Endothelial cell of umbilical vein (primary cell): ENCODE measurements around the gene CXXC5. TPM values are rescaled to one million over a fixed set of nuclear protein-coding genes. Genes with fewer than 3 reads are reported as not detected.

Source experiments
- BruUV-seq: library from RNA; stranded (reverse); fragments of 400-500 nt; replicated peaks from 2 replicates; lab custom pipeline; 2021; lab: Mats Ljungman, UMichigan
- CTCF ChIA-PET: fragments of 300-600, 350-600 bp; sonication (Branson Sonifier 250); formaldehyde crosslinking; loops from one replicate; lab custom pipeline; 2021; ENCODE audit warnings: antibody characterized with exemption, inconsistent platforms; lab: Charles Lee
- POLR2A ChIA-PET: fragments of 300-600, 350-600 bp; sonication (Branson Sonifier 250); formaldehyde crosslinking; loops from one replicate; lab custom pipeline; 2021; ENCODE audit warnings: antibody characterized with exemption, inconsistent platforms; lab: Charles Lee
- DNase-seq: peaks from one replicate; pipeline ENCODE4 v3.0.0-alpha.2; 2011; ENCODE audit warnings: low read depth, low spot score
- FAIRE-seq: peaks from 2 replicates; lab custom pipeline; 2011; peaks lifted over from hg19 to GRCh38; lab: Jason Lieb, UNC
- H2AFZ ChIP-seq: 2 replicates; pipeline ENCODE4 v1.6.0; 2012; ENCODE audit warnings: low read depth, low read length, control low read depth, inconsistent platforms
- H3K27ac ChIP-seq: 2 replicates; pipeline ENCODE4 v1.5.1; 2011; ENCODE audit warnings: low read depth, mild to moderate bottlenecking, control low read depth, low read length, moderate library complexity; ENCODE audit not compliant: insufficient read depth
- H3K27me3 ChIP-seq, 2 experiments: 2 replicates each; pipeline versions ENCODE4 v1.6.0 to v1.6.1; 2011; ENCODE audit warnings: low read length in 2 of 2, mixed read lengths in 1 of 2; ENCODE audit not compliant: control insufficient read depth in 2 of 2, insufficient read depth in 2 of 2
- H3K36me3 ChIP-seq, 2 experiments: 2 replicates in 1 of 2; 3 replicates in 1 of 2; pipeline ENCODE4 v1.5.1; 2011; ENCODE audit warnings: low read length in 2 of 2, mild to moderate bottlenecking in 1 of 2, moderate library complexity in 1 of 2; ENCODE audit not compliant: control insufficient read depth in 2 of 2, insufficient read depth in 2 of 2; ENCODE audit errors: extremely low read depth in 1 of 2
- H3K4me1 ChIP-seq: 3 replicates; pipeline ENCODE4 v1.5.1; 2011; ENCODE audit warnings: mild to moderate bottlenecking, low read length; ENCODE audit not compliant: control insufficient read depth, insufficient read depth; ENCODE audit errors: extremely low read depth
- H3K4me2 ChIP-seq: 2 replicates; pipeline ENCODE4 v1.6.1; 2011; ENCODE audit warnings: low read length, control low read depth, mixed read lengths; ENCODE audit not compliant: insufficient read depth
- H3K4me3 ChIP-seq, 3 experiments: fragments of 200-600 bp in 1 of 3; sonication (generic), shearing (Covaris generic) in 1 of 3; replicated peaks in 1 of 3; 2 replicates each; pipeline ENCODE4 v1.5.1; 2011 to 2016; ENCODE audit warnings: control low read depth in 3 of 3, low read length in 3 of 3, mild to moderate bottlenecking in 2 of 3, inconsistent platforms in 1 of 3, low read depth in 1 of 3, moderate library complexity in 1 of 3; ENCODE audit not compliant: insufficient read depth in 1 of 3
- H3K79me2 ChIP-seq: 2 replicates; pipeline ENCODE4 v1.6.0; 2012; ENCODE audit warnings: low read length, inconsistent platforms; ENCODE audit not compliant: control insufficient read depth, insufficient read depth
- H3K9ac ChIP-seq: replicated peaks from 2 replicates; pipeline ENCODE3; 2011; ENCODE audit warnings: low read length, control low read depth; ENCODE audit not compliant: insufficient read depth; ENCODE audit errors: extremely low read depth
- H3K9me1 ChIP-seq: replicated peaks from 3 replicates; pipeline ENCODE4 v1.6.0; 2011; ENCODE audit warnings: mild to moderate bottlenecking, low read length; ENCODE audit not compliant: control insufficient read depth, insufficient read depth; ENCODE audit errors: extremely low read depth
- H3K9me3 ChIP-seq: replicated peaks from 2 replicates; pipeline ENCODE4 v1.5.1; 2012; ENCODE audit warnings: low read length, inconsistent platforms; ENCODE audit not compliant: control insufficient read depth, insufficient read depth
- H4K20me1 ChIP-seq: replicated peaks from 2 replicates; pipeline ENCODE3; 2011; ENCODE audit warnings: mild to moderate bottlenecking, low read length; ENCODE audit not compliant: control insufficient read depth, insufficient read depth; ENCODE audit errors: extremely low read depth
- CTCF ChIP-seq, 2 donors: IDR thresholded peaks; 1 replicate in 1 of 2; 2 replicates in 1 of 2; pipeline ENCODE4 v1.5.1; 2011; ENCODE audit warnings: low read length in 2 of 2, mild to moderate bottlenecking in 2 of 2, moderate library complexity in 2 of 2, control low read depth in 1 of 2, inconsistent platforms in 1 of 2, low read depth in 1 of 2; ENCODE audit not compliant: insufficient read depth in 1 of 2; ENCODE audit errors: extremely low read depth in 1 of 2
- FOS ChIP-seq: IDR thresholded peaks from 2 replicates; pipeline ENCODE4 v1.6.1; 2011; ENCODE audit warnings: mild to moderate bottlenecking, low read length, moderate library complexity, borderline replicate concordance; ENCODE audit not compliant: insufficient read depth
- MYC ChIP-seq: IDR thresholded peaks from one replicate; pipeline ENCODE4 v1.6.1; 2011; ENCODE audit warnings: mild to moderate bottlenecking, low read depth, low read length
- POLR2A ChIP-seq: IDR thresholded peaks from 2 replicates; pipeline ENCODE4 v1.6.1; 2012; ENCODE audit warnings: low read depth, mild to moderate bottlenecking, control low read depth, low read length
- POLR2AphosphoS5 ChIP-seq: IDR thresholded peaks from 2 replicates; pipeline ENCODE4 v1.6.1; 2012; ENCODE audit warnings: low read depth, mild to moderate bottlenecking, control low read depth, low read length, moderate library complexity; ENCODE audit not compliant: insufficient read depth
- dilution Hi-C: fragments of 300-500 bp; cut with MboI; formaldehyde crosslinking; loops from one replicate; pipeline ENCODE4 v1.15.0; 2019; ENCODE audit warnings: low sequenced_read_pairs; ENCODE audit not compliant: extremely low pct_ligation_motif_present
- intact Hi-C: fragments of 100-400 bp; cut with micrococcal nuclease; formaldehyde crosslinking; loops from one replicate; pipeline ENCODE4 v1.10.0; 2022
- polyA plus RNA-seq, 4 experiments: library from polyadenylated mRNA; depleted of rRNA in 3 of 4; stranded (reverse) in 3 of 4; unstranded in 1 of 4; fragments of >200 nt; gene quantifications; 2 replicates each; pipeline versions ENCODE4 v1.2.1 to v1.2.3, GENCODE V29; 2011 to 2012; ENCODE audit warnings: missing spikeins in 1 of 4
- total RNA-seq: library from RNA; stranded (reverse); gene quantifications from 2 replicates; pipeline ENCODE4 v1.2.3, GENCODE V29; 2021

CXXC5 gene
- total and polyA plus RNA-seq, 2 donors (not counting 3 experiments of a cell fraction or from before 2014, with no cell fraction given) = 2.7 to 5.5 TPM

DNA sequence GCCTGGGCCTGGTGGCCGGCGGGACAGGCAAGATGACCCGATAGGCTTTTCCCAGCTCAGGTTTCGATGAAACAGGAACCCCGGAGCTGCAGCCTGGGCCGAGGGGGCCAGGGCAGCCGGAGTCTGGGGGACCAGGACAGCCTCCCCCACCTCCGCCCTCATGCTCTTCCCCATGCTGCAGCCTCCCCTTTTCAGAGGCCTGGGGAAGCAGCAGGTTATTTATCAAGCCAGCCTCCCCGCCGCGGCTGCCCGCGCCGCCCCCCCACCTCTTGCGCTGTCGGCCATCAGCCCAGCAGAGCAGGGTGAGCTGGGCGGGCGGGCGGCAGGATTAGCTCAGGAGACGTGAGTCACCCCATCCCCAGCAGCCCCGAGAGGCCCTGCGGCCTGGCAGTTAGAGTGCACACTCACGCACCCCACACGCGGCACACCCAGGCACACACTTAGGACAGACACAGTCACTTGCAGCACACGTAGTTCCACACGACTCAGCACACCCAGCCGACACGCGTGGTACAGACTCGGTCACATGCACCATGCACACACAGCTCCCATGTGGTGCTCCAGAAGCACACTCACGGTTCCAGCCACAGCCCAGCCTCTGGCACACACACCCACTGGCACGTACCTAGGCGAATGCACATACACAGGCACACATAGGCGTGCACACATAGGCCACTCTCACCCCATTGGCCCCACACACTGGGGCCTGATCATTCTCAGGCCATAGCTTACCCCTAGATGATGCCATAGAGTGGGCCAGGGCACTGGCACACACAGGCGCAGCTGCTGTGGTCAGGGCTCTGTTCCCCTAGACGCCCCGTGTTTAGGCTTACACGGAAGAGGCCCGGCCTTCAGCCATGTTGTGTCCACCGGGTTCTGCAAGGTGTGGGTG lies 13.0 kb downstream of the CXXC5 start:
- dilution Hi-C loops (no loop called here), intact Hi-C loops (loop anchor here (1.0 to 2.0 kb wide), 3 partner anchors 7 to 36 kb away; partner anchors contain the start of gene CXXC5)
- Histone ChIP-seq H3K9me3 (no peaks in the 10 kb centered on the region), H3K27ac (no peak overlapping the region), H3K4me1 (peaks cover 33% of the 10 kb centered on the region), H4K20me1 (no peaks in the 10 kb centered on the region), H3K27me3 (no peaks in the 10 kb centered on the region), H2AFZ (peak overlapping the region; percentile 4), H3K4me2 (no peak overlapping the region), H3K9ac (no peak overlapping the region), H3K4me3 (no peak overlapping the region), H3K79me2 (no peaks in the 10 kb centered on the region), H3K9me1 (no peaks in the 10 kb centered on the region), H3K36me3 (no peaks in the 10 kb centered on the region)
- FAIRE-seq (peak; percentile 59), DNase-seq (peak; percentile 83)
- TF ChIP-seq POLR2AphosphoS5 (peak; percentile 52), MYC (peak; percentile 12), FOS (peak; percentile 74), CTCF (IDR thresholded peaks at IDR 0.05; ENCODE audit: extremely low read depth in 1 of 2, insufficient read depth in 1 of 2, low read depth in 1 of 2, low read length in 2 of 2) (no peak), POLR2A (no peak)
- ChIA-PET POLR2A (interaction anchor here (0.6 to 1.6 kb wide), 6 partner anchors 10 to 142 kb away, joined by 3 to 7 read pairs (median 3); partner anchors contain the start of gene CXXC5), CTCF (interaction anchor here (0.8 to 5.4 kb wide), 13 partner anchors 10 to 109 kb away, joined by 3 to 33 read pairs (median 10); partner anchors contain the start of gene CXXC5)
- BruUV-seq = no TSS peak
